SHP77 (cell line): ENCODE measurements around the gene ALDH1A2.
"Not testable (repeated sequence)": the region's sequence is repeated elsewhere in the genome, so short reads cannot be mapped to it uniquely, and the experiment has no call there.

Experiments
- DNase-seq, 2 experiments: peaks; one replicate each; lab custom pipeline; 2025; lab: John Stamatoyannopoulos, UW

ALDH1A2 gene

DNA sequence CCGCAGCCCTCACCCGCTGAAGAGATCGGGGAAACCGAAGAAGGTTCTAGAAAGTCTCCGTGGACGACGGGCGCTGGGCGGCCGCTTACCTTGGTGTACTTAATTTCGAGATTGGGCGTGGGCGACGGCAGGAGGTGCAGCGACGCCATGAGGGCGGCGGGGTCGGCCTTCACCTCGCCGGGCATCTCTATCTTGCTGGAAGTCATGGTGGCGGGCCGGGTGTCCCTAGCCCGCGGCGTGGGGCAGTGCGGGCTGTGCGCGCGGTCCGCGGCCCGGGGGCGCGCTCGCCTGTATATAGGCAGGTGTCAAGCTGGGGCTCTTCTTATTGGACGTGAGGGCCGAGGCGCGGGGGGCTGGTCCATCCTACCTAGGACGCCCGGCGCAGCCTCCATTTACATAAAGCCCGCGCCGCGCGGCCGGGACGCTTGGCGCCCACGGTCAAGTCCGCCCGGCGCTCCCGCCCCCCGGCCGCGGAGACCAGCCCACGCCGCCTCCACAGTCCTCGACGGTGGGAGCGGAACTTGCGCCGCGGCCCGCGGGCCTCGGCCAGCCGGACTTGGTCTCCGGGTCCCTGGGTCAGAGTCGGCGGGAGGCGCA, at the start of gene ALDH1A2:
TSS of gene ALDH1A2 (minus strand) at position 267 of the 597 bp plus-strand sequence. CDS start at position 206, 61 bp downstream.
- DNase-seq, result no peak

DNA sequence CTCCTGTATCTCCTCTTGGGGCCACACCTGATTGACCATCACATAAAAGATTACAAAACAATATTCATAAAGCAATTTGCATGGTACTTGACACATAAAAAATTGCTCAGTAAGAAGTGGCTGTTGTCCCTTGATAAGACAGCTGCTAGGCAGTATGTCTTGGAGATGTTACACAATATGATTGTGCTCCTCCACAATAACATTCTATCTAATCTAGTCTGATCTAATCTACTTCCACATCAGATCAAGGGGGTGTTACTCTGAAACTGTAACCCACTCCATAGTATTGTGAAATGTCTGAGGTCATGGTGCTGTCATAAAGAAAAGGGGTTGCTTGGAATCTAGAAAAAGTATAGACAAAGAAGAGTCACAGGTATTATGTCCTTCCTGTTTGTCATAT, 49.3 kb upstream of the ALDH1A2 start:
- no peak for DNase-seq

DNA sequence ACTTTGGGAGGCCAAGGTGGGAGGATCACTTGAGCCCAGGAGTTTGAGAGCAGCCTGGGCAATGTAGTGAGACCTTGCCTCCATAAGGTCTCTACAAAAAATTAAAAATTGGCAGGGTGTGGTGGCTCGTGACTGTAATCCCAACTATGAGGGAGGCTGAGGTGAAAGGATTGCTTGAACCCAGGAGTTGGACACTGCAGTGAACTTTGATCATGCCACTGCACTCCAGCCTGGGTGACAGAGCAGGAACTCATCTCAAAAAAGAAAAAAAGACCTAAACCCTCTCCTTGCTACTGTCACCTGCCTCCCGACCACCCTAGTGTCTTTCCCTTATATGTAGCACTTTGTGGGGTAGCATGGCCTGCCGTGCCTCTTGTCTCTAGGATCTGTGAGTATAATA, 48.9 kb upstream of the ALDH1A2 start:
- no peak for DNase-seq

DNA sequence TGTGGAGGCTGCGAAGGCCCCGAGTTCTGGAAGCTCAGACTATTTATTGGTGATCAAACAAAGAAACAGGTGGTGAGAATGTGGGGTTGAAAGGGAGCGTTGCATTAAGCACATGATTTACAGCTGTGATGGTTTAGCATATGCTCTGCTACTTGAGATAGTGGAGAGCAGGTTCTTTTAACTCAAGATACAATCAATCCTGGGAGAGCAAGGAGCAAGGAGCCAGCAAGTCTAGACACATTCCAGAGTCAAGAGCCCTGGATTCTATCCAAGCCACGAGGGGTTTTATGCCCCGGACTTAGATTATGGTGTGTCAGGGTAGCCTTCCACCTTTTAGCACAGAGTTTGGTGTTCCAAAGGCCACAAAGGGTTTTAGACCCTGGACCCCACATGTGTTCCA, 47.8 kb upstream of the ALDH1A2 start:
- DNase-seq, result not testable (repeated sequence)

DNA sequence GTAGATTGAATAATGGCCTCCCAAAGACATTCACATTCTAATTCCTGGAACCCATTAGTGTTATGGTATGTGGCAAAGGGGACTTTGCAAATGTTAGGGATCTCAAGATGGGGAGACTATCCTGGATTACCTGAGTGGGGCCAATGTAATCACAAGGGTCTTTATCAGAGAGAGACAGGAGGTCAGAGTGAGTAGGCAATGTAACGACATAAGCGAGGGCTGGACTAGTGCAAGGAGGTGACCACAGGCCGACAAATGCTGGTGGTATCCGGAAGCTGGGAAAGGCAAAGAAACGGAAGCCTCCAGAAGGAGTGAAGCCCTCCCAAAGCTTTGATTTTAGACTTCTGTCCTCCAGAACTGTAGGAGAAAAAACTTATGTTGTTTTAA, 46.2 kb upstream of the ALDH1A2 start:
- no peak for DNase-seq

DNA sequence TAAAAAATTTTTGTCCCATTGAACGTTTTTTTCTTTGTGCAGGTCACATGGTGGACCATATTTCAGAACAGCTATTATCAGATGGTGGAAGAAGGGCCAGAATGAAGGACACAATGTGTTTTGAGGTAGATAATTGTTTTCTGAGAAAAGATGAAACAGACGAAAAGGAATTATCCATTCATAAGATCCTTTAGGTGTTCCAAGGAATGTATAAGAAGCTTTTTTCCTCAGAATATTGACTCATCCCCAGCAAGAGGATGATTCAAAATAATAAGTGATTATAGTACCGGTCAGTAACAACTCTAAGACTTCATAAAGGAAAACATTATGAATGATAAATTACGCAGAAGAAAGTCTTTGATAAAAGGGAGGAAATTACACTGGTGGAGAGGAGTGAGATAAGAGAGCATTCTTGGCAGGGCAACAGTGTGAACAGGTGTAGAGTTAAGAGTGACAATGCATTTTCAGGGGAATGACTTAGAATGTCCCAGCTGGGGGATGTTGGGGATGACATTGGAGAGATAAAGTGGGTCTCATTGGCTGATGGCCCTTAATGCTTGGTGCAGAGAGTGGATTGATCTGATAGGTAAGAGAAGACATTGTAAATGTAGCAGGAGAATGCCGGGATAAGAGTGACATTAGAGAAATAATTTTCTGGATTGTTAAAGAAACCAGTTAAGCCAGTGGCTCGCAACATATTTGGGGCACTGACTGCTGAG, 45.6 kb upstream of the ALDH1A2 start:
- no peak for DNase-seq

DNA sequence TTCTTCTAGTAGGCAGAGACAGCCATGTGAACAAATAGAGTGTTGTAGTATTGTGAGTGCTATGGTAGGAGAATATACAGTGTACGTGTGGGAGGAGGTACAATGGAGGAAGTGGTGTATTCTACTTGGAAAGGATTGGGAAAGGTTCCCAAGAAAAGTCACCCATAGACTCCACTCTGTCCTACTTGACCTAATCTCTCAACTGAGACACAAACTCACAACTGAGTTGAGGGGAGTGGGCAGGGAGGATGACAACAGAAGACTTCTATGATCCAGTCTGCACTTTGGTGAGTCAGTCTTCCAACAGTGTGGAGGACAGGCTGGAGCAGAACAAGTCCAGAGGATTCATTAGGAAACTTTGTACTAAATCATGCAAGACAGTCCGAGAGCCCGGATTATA, 43.9 kb upstream of the ALDH1A2 start:
- DNase-seq, result no peak

DNA sequence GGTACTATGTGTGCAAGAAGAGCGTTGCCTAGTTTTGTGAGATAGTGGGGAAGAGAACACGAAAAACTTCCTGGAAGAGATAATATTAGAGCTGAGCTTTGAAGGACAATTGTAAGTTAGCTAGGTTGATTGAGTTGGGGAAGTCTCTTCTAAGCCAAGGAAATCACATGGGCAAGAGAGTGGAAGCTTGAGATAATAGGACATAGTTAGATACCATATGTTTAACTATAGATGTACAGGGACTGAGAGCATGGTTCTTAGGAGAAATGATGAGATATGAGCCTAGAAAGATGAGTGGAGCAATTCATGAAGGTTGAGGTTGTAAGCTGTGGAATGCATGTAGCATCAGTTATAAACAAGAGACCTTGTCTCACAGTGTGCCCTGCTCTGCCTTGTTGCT, 42.6 kb upstream of the ALDH1A2 start:
- DNase-seq, result no peak

DNA sequence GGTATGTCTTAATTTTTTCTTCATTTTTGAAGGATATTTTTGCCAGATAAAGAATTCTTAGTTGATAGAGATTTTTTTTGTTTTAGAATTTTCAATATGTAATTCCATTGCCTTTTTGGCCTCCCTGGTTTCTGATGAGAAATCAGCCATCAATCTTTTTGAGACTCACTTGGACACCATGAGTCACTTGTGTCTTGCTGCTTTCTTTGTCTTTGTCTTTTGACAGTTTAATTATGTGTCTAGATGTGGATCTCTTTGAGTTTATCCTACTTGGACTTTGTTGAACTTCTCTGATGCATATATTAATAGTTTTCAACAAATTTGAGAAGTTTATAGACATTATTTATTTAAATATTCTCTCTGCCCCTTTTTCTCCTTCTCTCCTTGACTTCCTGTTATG, 38.0 kb upstream of the ALDH1A2 start:
- no peak for DNase-seq

DNA sequence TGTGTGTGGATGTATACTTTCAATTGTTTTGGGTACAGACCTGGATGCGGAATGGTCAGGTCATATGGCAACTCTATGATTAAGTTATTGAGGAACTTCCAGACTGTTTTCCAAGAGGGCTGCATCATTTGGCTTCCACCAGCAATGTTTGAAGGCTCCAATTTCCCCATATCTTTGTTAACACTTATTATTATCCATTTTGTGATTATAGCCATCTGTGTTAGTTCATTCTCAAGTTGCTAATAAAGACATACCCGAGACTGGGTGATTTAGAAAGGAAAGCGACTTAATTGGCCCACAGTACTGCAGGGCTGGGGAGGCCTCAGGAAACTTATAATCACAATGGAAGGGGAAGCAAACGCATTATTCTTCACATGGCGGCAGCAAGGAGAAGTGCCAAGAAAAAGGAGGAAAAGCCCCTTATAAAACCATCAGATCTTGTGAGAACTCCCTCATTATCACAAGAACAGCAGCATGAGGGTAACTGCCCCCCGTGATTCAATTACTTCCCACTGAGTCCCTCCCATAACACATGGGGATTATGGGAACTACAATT, 31.1 kb upstream of the ALDH1A2 start:
- DNase-seq, result no peak

DNA sequence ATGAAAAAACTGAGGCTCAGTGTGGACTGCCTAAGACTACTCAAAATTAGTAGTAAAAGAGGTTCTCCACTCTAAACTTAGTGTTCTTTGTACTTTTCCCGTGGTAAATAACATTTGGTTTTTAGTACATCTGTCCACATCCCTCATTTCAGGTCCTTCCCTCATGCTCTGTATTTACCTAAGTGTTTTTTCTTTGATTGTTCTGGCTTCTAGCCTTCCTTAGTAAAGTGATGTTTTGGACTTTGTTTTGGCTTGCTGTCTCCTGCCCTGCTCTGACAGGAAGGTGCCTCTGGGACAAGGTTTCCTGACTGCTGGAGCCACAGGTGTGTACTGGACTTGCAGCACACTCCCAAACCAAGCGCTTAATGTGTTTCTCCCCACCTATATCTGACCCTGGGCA, 29.9 kb upstream of the ALDH1A2 start:
- DNase-seq, result no peak

DNA sequence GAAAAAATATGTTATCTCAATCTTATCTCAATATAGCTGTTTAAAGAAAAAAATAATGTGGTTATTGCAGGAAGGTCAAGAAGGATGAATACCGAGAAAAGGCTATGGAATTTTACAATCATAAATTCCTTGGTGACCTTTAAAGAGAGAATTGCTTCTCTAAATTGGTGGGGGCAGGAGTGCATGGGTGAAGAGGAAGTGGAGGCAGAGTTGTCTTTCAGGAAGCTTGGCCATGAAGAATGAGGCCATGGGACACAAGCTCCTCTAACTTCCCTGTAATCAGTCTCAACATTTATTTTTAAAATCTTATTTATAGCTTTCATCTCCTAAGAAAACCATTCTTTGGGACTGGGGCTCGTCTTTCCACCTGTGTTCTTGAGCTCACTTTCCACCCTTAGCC, 22.4 kb upstream of the ALDH1A2 start:
- DNase-seq, result no peak

DNA sequence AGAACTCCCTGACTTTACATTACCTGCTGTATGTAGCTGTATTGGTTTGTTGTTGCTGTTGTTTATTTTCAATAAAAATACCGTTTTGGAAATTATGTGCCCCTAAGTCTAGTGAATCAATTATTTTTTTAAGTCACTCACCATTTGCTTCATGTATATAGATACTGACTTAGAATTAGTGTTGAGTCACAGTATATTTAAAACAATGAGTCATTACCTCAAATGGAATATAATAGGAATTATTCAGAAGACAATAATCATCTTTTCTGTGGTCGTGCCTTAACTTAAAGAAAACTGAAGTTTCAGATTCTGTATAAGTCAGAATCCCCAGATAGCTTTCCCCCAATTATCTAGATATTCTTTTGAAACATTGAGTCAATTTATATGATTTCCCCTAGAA, 21.0 kb upstream of the ALDH1A2 start:
- DNase-seq, result no peak

DNA sequence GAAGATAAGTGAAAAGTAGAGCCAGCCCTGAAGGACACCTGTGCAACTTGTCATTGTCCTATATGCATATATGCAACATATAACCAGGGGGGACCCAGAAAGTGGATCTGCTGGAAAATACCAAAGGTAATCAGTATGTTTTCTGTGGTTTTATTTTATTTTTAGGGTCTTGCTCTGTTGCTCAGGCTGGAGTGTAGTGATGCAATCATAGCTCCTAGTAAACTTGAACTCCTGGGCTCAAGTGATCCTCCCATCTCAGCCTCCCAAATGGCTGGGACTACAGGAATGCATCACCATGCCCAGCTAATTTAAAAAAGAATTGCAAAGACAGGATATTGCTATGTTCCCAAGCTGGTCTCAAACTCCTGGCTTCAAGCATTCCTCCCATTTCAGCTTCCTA, 18.0 kb upstream of the ALDH1A2 start:
- no peak for DNase-seq

DNA sequence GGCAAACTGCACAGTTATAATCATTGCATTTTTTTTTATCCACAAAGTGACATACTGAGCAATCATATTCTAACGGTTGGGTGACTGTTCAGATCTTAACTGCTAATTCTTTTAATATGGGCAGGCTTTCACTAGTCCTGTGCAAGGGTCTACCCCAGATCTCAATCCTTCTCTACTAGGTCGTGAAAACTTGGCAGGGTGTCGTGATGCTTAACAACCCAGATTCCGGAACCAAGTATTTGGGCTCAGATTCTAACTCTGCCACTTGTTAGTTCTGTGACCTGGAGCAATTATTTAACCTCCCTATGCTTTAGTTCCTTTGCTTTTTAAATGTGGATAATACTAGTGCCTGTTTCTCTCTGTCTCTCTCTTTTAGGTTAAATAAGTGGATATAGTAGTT, 16.4 kb upstream of the ALDH1A2 start:
- no peak for DNase-seq

DNA sequence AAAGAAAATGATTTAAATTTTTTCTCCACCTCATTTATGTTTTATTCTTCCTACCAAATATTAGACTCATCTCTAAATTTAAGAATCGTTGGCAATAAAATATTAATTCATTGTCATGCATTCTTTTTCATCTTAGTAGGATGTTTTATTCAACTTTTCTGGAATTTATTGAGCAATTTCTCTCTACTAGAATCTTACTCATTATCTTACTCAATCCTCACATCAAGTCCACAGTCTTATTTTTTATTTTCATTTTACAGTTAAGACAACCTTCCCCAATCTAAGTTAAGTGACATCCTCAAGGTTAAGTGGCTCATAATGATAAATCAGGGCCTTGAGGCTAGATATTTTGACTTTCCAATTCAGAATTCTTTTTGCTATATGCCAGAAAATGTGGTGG, 15.9 kb upstream of the ALDH1A2 start:
- DNase-seq, result no peak

DNA sequence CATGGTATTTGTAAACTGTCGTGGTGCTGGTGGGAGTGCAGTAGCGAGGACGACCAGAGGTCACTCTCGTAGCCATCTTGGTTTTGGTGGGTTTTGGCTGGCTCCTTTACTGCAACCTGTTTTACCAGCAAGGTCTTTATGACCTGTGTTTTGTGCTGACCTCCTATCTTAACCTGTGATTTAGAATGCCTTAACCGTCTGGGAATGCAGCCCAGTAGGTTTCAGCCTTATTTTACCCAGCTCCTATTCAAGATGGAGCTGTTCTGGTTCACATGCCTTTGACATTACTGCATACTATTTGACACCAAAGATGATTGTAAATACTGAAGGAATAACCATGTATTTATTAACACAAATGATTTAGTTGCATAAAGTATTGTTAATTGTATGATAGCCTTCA, 15.4 kb upstream of the ALDH1A2 start:
- not testable (repeated sequence) for DNase-seq

DNA sequence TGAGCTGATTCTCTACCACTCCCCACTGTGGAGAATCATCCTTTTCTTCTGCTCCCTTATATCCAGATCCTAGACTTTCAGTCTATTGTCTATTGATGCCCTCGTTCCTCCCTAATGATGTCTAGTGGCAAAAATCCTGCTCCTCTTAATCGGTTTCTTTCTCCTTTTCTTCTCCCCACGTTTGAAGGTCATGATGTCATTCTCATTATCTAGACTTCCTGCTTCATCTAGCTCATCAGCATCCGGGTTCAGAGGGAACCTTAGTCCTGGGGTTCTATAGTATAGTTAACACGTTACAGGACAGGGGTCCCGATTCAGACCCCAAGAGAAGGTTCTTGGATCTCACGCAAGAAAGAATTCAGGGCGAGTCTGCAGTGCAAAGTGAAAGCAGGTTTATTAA, 14.9 kb upstream of the ALDH1A2 start:
- DNase-seq, result no peak

DNA sequence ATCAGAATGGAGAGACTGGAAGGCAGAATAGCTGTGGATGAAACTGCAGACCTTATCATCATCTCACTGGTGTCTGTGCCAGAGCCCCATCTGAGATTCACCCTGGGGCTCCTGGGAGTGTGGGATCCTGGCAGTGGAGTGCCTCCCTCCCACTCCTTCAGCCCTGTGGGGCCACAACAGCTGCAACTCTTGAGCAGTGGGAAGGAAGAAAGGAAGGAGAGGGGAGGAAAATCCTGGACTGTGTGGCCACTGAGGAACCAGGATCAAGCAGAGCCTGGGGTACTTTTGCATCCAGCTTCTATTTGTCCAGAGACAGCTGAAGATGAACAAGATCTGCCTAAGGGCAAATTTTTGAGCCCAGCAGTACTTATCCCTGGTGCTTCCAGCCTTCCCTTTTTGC, 13.1 kb upstream of the ALDH1A2 start:
- no peak for DNase-seq

DNA sequence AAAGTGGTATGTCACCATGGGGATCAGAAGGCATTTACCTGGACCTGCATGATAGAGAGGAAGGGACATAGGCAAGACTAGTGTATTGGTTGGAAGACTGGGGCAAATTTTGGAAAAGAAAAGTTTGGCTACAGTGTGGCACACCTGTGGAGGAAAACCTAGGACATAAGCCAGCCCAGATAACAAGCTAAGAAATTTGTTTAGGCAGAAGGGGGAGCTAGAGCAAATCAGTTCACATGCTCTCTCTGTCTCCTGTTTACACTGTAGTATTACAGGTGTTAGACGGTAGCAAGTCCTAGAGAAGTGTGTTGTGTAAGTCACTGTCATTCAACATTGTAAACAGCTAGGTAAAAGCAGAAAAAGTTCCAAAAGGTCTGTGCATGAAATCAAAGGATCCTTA, 11.9 kb upstream of the ALDH1A2 start:
- no peak for DNase-seq

DNA sequence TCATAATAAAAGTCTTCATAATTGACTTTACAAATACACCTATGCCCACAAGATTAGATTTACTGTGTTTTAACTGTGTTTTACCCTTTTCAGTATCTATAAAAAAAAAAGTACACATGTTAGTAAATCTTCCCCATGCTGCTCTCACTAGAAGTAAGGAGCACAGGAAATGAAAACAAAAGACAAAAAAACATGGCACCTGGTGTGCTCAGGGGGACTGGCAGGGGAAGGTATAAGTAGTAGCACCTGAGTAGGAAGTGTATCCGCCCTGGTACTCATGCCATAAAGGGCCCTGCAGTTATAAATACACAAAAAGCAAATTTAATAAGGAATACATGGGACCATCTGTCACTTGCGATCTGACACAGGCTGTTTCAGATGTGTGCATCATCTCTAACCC, 8.9 kb upstream of the ALDH1A2 start:
- DNase-seq, result no peak

DNA sequence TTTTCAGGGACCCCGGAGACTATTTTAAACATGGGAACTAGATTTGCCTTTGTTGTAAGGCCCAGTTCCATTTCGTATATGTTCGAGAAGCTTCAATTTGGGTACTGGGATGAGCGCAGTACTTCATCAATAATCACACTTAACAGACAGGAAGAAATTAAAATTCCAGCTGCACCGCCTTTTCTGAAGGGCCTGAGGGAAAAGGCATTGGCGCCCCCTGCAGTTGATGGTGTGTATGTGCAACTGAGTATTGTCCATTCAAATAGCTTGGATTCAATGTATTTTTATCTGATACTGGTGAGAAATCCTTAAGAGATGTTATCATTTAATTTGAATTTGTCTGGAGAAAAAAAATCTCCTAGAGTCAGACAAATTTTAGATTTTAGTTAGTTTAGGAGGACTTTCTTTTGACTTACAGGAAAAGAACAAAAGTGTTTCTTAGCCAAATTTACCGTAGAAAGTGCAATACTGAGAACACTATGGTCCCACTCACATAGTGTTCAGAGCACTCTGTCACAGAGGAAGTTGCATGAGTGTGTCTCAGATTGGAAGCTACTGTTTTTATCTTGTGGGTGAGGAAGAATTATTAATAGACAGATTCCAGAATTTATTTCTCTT, 5.4 kb upstream of the ALDH1A2 start:
- DNase-seq, result peak; percentile 10 to 50

DNA sequence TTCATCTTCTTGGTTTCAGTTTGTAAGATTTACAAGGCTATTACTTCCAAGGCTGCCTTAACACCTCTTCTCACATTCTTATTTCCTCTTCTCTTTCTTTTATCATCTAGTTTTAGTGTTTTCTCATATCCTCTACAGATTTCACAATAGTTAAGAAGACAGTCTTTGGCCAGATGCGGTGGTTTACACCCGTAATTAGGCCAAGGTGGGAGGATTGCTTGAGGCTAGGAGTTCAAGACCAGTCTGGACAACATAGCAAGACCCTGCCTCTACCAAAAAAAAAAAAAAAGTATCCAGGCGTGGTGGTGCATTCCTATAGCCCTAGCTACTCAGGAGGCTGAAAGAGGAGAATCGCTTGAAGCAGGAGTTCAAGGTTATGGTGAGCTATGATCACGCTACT, 3.5 kb upstream of the ALDH1A2 start:
- no peak for DNase-seq
